Endothelial cell of umbilical vein (primary cell): ENCODE results near the gene RNASEH2A. TPM values are rescaled to one million over a fixed set of nuclear protein-coding genes. Genes with fewer than 3 reads are reported as not detected.

Experiments
- BruUV-seq: library from RNA; stranded (reverse); fragments of 400-500 nt; replicated peaks from 2 replicates; lab custom pipeline; 2021; lab: Mats Ljungman, UMichigan
- CTCF ChIA-PET: fragments of 300-600, 350-600 bp; sonication (Branson Sonifier 250); formaldehyde crosslinking; loops from one replicate; lab custom pipeline; 2021; ENCODE audit warnings: antibody characterized with exemption, inconsistent platforms; lab: Charles Lee
- POLR2A ChIA-PET: fragments of 300-600, 350-600 bp; sonication (Branson Sonifier 250); formaldehyde crosslinking; loops from one replicate; lab custom pipeline; 2021; ENCODE audit warnings: antibody characterized with exemption, inconsistent platforms; lab: Charles Lee
- DNase-seq: peaks from one replicate; pipeline ENCODE4 v3.0.0-alpha.2; 2011; ENCODE audit warnings: low read depth, low spot score
- FAIRE-seq: peaks from 2 replicates; lab custom pipeline; 2011; peaks lifted over from hg19 to GRCh38; lab: Jason Lieb, UNC
- H2AFZ ChIP-seq: 2 replicates; pipeline ENCODE4 v1.6.0; 2012; ENCODE audit warnings: low read depth, low read length, control low read depth, inconsistent platforms
- H3K27ac ChIP-seq: 2 replicates; pipeline ENCODE4 v1.5.1; 2011; ENCODE audit warnings: low read depth, mild to moderate bottlenecking, control low read depth, low read length, moderate library complexity; ENCODE audit not compliant: insufficient read depth
- H3K27me3 ChIP-seq, 2 experiments: 2 replicates each; pipeline versions ENCODE4 v1.6.0 to v1.6.1; 2011; ENCODE audit warnings: low read length in 2 of 2, mixed read lengths in 1 of 2; ENCODE audit not compliant: control insufficient read depth in 2 of 2, insufficient read depth in 2 of 2
- H3K36me3 ChIP-seq, 2 experiments: 2 replicates in 1 of 2; 3 replicates in 1 of 2; pipeline ENCODE4 v1.5.1; 2011; ENCODE audit warnings: low read length in 2 of 2, mild to moderate bottlenecking in 1 of 2, moderate library complexity in 1 of 2; ENCODE audit not compliant: control insufficient read depth in 2 of 2, insufficient read depth in 2 of 2; ENCODE audit errors: extremely low read depth in 1 of 2
- H3K4me1 ChIP-seq: 3 replicates; pipeline ENCODE4 v1.5.1; 2011; ENCODE audit warnings: mild to moderate bottlenecking, low read length; ENCODE audit not compliant: control insufficient read depth, insufficient read depth; ENCODE audit errors: extremely low read depth
- H3K4me2 ChIP-seq: 2 replicates; pipeline ENCODE4 v1.6.1; 2011; ENCODE audit warnings: low read length, control low read depth, mixed read lengths; ENCODE audit not compliant: insufficient read depth
- H3K4me3 ChIP-seq, 3 experiments: fragments of 200-600 bp in 1 of 3; sonication (generic), shearing (Covaris generic) in 1 of 3; replicated peaks in 1 of 3; 2 replicates each; pipeline ENCODE4 v1.5.1; 2011 to 2016; ENCODE audit warnings: control low read depth in 3 of 3, low read length in 3 of 3, mild to moderate bottlenecking in 2 of 3, inconsistent platforms in 1 of 3, low read depth in 1 of 3, moderate library complexity in 1 of 3; ENCODE audit not compliant: insufficient read depth in 1 of 3
- H3K79me2 ChIP-seq: 2 replicates; pipeline ENCODE4 v1.6.0; 2012; ENCODE audit warnings: low read length, inconsistent platforms; ENCODE audit not compliant: control insufficient read depth, insufficient read depth
- H3K9ac ChIP-seq: replicated peaks from 2 replicates; pipeline ENCODE3; 2011; ENCODE audit warnings: low read length, control low read depth; ENCODE audit not compliant: insufficient read depth; ENCODE audit errors: extremely low read depth
- H3K9me1 ChIP-seq: replicated peaks from 3 replicates; pipeline ENCODE4 v1.6.0; 2011; ENCODE audit warnings: mild to moderate bottlenecking, low read length; ENCODE audit not compliant: control insufficient read depth, insufficient read depth; ENCODE audit errors: extremely low read depth
- H3K9me3 ChIP-seq: replicated peaks from 2 replicates; pipeline ENCODE4 v1.5.1; 2012; ENCODE audit warnings: low read length, inconsistent platforms; ENCODE audit not compliant: control insufficient read depth, insufficient read depth
- H4K20me1 ChIP-seq: replicated peaks from 2 replicates; pipeline ENCODE3; 2011; ENCODE audit warnings: mild to moderate bottlenecking, low read length; ENCODE audit not compliant: control insufficient read depth, insufficient read depth; ENCODE audit errors: extremely low read depth
- CTCF ChIP-seq, 2 donors: IDR thresholded peaks; 1 replicate in 1 of 2; 2 replicates in 1 of 2; pipeline ENCODE4 v1.5.1; 2011; ENCODE audit warnings: low read length in 2 of 2, mild to moderate bottlenecking in 2 of 2, moderate library complexity in 2 of 2, control low read depth in 1 of 2, inconsistent platforms in 1 of 2, low read depth in 1 of 2; ENCODE audit not compliant: insufficient read depth in 1 of 2; ENCODE audit errors: extremely low read depth in 1 of 2
- EZH2 ChIP-seq: IDR thresholded peaks from 2 replicates; pipeline ENCODE4 v1.6.1; 2012; ENCODE audit warnings: borderline replicate concordance, low read depth, mild to moderate bottlenecking, moderate library complexity, low read length, inconsistent platforms; ENCODE audit not compliant: severe bottlenecking
- FOS ChIP-seq: IDR thresholded peaks from 2 replicates; pipeline ENCODE4 v1.6.1; 2011; ENCODE audit warnings: mild to moderate bottlenecking, low read length, moderate library complexity, borderline replicate concordance; ENCODE audit not compliant: insufficient read depth
- GATA2 ChIP-seq: IDR thresholded peaks from 2 replicates; pipeline ENCODE4 v1.7.0; 2011; ENCODE audit warnings: low read depth, mild to moderate bottlenecking, moderate library complexity, mixed read lengths, low read length; ENCODE audit not compliant: insufficient read length, insufficient read depth
- JUN ChIP-seq: IDR thresholded peaks from 2 replicates; pipeline ENCODE4 v1.6.1; 2011; ENCODE audit warnings: borderline replicate concordance, low read depth; ENCODE audit not compliant: insufficient read length, insufficient read depth
- MAX ChIP-seq: IDR thresholded peaks from 2 replicates; pipeline ENCODE4 v1.6.1; 2011; ENCODE audit not compliant: insufficient read depth, insufficient read length
- MYC ChIP-seq: IDR thresholded peaks from one replicate; pipeline ENCODE4 v1.6.1; 2011; ENCODE audit warnings: mild to moderate bottlenecking, low read depth, low read length
- POLR2A ChIP-seq: IDR thresholded peaks from 2 replicates; pipeline ENCODE4 v1.6.1; 2012; ENCODE audit warnings: low read depth, mild to moderate bottlenecking, control low read depth, low read length
- POLR2AphosphoS5 ChIP-seq: IDR thresholded peaks from 2 replicates; pipeline ENCODE4 v1.6.1; 2012; ENCODE audit warnings: low read depth, mild to moderate bottlenecking, control low read depth, low read length, moderate library complexity; ENCODE audit not compliant: insufficient read depth
- dilution Hi-C: fragments of 300-500 bp; cut with MboI; formaldehyde crosslinking; loops from one replicate; pipeline ENCODE4 v1.15.0; 2019; ENCODE audit warnings: low sequenced_read_pairs; ENCODE audit not compliant: extremely low pct_ligation_motif_present
- intact Hi-C: fragments of 100-400 bp; cut with micrococcal nuclease; formaldehyde crosslinking; loops from one replicate; pipeline ENCODE4 v1.10.0; 2022
- polyA plus RNA-seq, 4 experiments: library from polyadenylated mRNA; depleted of rRNA in 3 of 4; stranded (reverse) in 3 of 4; unstranded in 1 of 4; fragments of >200 nt; gene quantifications; 2 replicates each; pipeline versions ENCODE4 v1.2.1 to v1.2.3, GENCODE V29; 2011 to 2012; ENCODE audit warnings: missing spikeins in 1 of 4
- total RNA-seq: library from RNA; stranded (reverse); gene quantifications from 2 replicates; pipeline ENCODE4 v1.2.3, GENCODE V29; 2021

The RNASEH2A gene
- total and polyA plus RNA-seq, 2 donors (not counting 3 experiments of a cell fraction or from before 2014, with no cell fraction given) = 25.6 to 45.4 TPM

DNA sequence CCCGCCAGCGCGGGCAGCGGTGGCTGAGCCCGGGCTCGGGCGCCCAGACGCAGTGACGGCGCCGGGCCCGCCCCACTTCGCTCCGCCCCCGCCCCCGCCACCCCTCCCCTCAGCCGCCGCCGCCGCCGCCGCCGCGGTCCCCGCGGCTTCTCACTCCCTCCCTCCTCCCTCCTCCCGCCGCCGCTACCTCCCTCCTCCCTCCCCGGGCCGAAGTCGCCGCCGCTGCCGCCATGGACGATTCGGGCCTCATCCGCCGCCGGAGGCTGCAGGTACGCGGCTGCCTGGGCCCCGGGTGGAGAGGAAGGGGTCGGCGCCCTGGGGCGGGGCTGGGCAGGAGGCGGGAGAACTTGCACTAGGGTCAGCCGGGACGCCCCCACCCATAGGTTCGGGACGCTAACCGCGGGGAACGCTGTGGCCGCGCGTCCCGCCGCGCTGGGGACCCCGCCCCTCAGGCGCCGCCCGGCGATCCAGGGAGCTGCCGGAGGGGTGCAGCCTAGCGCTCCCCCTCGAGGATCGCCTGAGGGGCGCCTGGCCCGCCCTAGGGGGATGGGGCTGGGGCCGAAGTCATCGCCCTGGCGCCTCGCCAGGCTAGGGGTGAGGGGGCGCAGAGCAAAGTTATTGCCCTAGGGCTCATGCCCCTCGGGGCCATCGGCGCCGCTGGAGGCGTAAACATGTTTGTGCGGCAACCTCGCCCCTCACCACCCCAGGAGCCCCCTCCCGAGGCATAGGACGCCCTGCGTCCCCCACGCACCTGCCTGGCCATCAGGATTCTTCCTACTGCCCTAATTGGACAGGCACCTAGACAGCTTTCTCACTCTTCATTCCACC lies 27.6 kb downstream of the RNASEH2A start:
- no peaks in the 10 kb centered on the region for H3K9me1 ChIP-seq
- no peak for FAIRE-seq
- no peak overlapping the region for H3K27ac ChIP-seq
- H3K27me3 ChIP-seq = peaks cover 44 to 56% of the 10 kb centered on the region in 2 experiments
- H4K20me1 ChIP-seq = no peaks in the 10 kb centered on the region
- intact Hi-C loops (no loop called here), dilution Hi-C loops (no loop called here)
- no peak for DNase-seq
- no peaks in the 10 kb centered on the region for H3K9me3 ChIP-seq
- peak overlapping the region in 1 of 3 experiments; percentile 22 for H3K4me3 ChIP-seq
- H3K79me2 ChIP-seq = no peaks in the 10 kb centered on the region
- ChIA-PET CTCF (interaction anchor here (1.0 to 1.8 kb wide), 5 partner anchors 10 to 68 kb away, joined by 3 to 5 read pairs (median 4); no protein-coding TSS in a partner anchor), POLR2A (no interaction called here)
- no peak for TF ChIP-seq CTCF (IDR thresholded peaks at IDR 0.05; ENCODE audit: extremely low read depth in 1 of 2, insufficient read depth in 1 of 2, low read depth in 1 of 2, low read length in 2 of 2)
- TF ChIP-seq MAX = no peak
- no peak for TF ChIP-seq EZH2
- no peak for TF ChIP-seq JUN
- no peak for TF ChIP-seq POLR2A
- no peak for TF ChIP-seq MYC
- no peak for TF ChIP-seq POLR2AphosphoS5
- no peak for TF ChIP-seq FOS
- no peak for TF ChIP-seq GATA2
- H2AFZ ChIP-seq = no peak overlapping the region
- no TSS peak for BruUV-seq
- no peaks in the 10 kb centered on the region for H3K36me3 ChIP-seq
- no peak overlapping the region for H3K4me2 ChIP-seq
- no peak overlapping the region for H3K9ac ChIP-seq
- H3K4me1 ChIP-seq = no peaks in the 10 kb centered on the region
